K562 (cell line): ENCODE results near the gene CHAF1A. TPM values are rescaled to one million over a fixed set of nuclear protein-coding genes. Genes with fewer than 3 reads are reported as not detected.

Source experiments
- ATF4 ChIP-seq: fragments of 450-650 bp; formaldehyde crosslinking; IDR thresholded peaks from 2 replicates; pipeline ENCODE4 v1.4.0; 2022; ENCODE audit warnings: mild to moderate bottlenecking, moderate library complexity
- E2F1 ChIP-seq: sonication (generic); formaldehyde crosslinking; IDR thresholded peaks from 2 replicates; pipeline ENCODE4 v1.8.1; 2023; ENCODE audit warnings: mild to moderate bottlenecking, missing genetic modification reagents, moderate library complexity
- E2F6 ChIP-seq, 2 experiments: IDR thresholded peaks; 2 replicates each; pipeline ENCODE4 v1.6.1; 2011; ENCODE audit warnings: borderline replicate concordance in 1 of 2, control low read depth in 1 of 2, low read depth in 1 of 2, low read length in 1 of 2, mild to moderate bottlenecking in 1 of 2, mixed read lengths in 1 of 2, moderate library complexity in 1 of 2; ENCODE audit not compliant: insufficient read depth in 1 of 2, insufficient read length in 1 of 2, poor library complexity in 1 of 2, severe bottlenecking in 1 of 2; ENCODE audit errors: extremely low read depth in 1 of 2
- FOSL1 ChIP-seq: fragments of 200-800 bp; sonication (Bioruptor generic); conservative IDR thresholded peaks from 2 replicates; pipeline ENCODE4 v1.6.1; 2016; ENCODE audit warnings: missing genetic modification characterization, missing compliant biosample characterization
- GABPB1 ChIP-seq: sonication (generic); formaldehyde crosslinking; IDR thresholded peaks from 2 replicates; pipeline ENCODE4 v1.8.0; 2022; ENCODE audit warnings: mild to moderate bottlenecking, missing genetic modification reagents
- GATA2 ChIP-seq: sonication (generic); formaldehyde crosslinking; IDR thresholded peaks from 2 replicates; pipeline ENCODE4 v1.4.0; 2020; ENCODE audit warnings: mild to moderate bottlenecking, missing genetic modification reagents
- HDAC2 ChIP-seq: fragments of 450-650 bp; IDR thresholded peaks from 2 replicates; pipeline ENCODE4 v1.6.1; 2016; ENCODE audit warnings: mild to moderate bottlenecking
- HDGF ChIP-seq: fragments of 450-650 bp; IDR thresholded peaks from 2 replicates; pipeline ENCODE4 v1.6.1; 2016
- NKRF ChIP-seq: fragments of 450-650 bp; IDR thresholded peaks from 2 replicates; pipeline ENCODE4 v1.6.1; 2016; ENCODE audit warnings: borderline replicate concordance
- POLR2G ChIP-seq: fragments of 200-400 bp; formaldehyde crosslinking; IDR thresholded peaks from 2 replicates; pipeline ENCODE4 v1.6.1; 2017; ENCODE audit warnings: low read depth, mild to moderate bottlenecking, antibody characterized with exemption, low read length, moderate library complexity
- RCOR1 ChIP-seq, 2 experiments: IDR thresholded peaks; 2 replicates each; pipeline ENCODE4 v1.6.1; 2012; ENCODE audit warnings: low read depth in 2 of 2, low read length in 2 of 2, borderline replicate concordance in 1 of 2, improper control_type of control experiment in 1 of 2
- SMARCA5 ChIP-seq: fragments of 450-650 bp; IDR thresholded peaks from 2 replicates; pipeline ENCODE4 v1.6.1; 2016
- SREBF2 ChIP-seq: sonication (generic); formaldehyde crosslinking; IDR thresholded peaks from 2 replicates; pipeline ENCODE4 v1.4.0; 2020; ENCODE audit warnings: mild to moderate bottlenecking, missing genetic modification reagents
- ZBTB1 ChIP-seq: sonication (generic); formaldehyde crosslinking; IDR thresholded peaks from 2 replicates; pipeline ENCODE4 v1.8.1; 2023; ENCODE audit warnings: missing genetic modification reagents, low read depth, mild to moderate bottlenecking, borderline replicate concordance
- ZFP36 ChIP-seq: fragments of 150-350 bp; IDR thresholded peaks from 2 replicates; pipeline ENCODE4 v1.6.1; 2018; ENCODE audit warnings: low read length, low read depth; ENCODE audit not compliant: partially characterized antibody
- ZNF639 ChIP-seq, 2 experiments: fragments of 200-800 bp in 1 of 2; sonication (Bioruptor generic) in 1 of 2; sonication (generic) in 1 of 2; formaldehyde crosslinking in 1 of 2; IDR thresholded peaks in 1 of 2; conservative IDR thresholded peaks in 1 of 2; 2 replicates each; pipeline versions ENCODE4 v1.5.0 to v1.6.1; 2016 to 2020; ENCODE audit warnings: missing compliant biosample characterization in 1 of 2, missing genetic modification characterization in 1 of 2, missing genetic modification reagents in 1 of 2
- ZNF740 ChIP-seq, 3 experiments: fragments of 200-800 bp in 1 of 3; sonication (Bioruptor generic) in 1 of 3; sonication (generic) in 1 of 3; formaldehyde crosslinking in 1 of 3; IDR thresholded peaks; 2 replicates each; pipeline versions ENCODE4 v1.6.1 to v1.8.0; 2016 to 2022; ENCODE audit warnings: mild to moderate bottlenecking in 2 of 3, missing compliant biosample characterization in 2 of 3, missing genetic modification characterization in 2 of 3, missing genetic modification reagents in 1 of 3
- polyA plus RNA-seq, 8 experiments: library from polyadenylated mRNA; depleted of rRNA in 4 of 8; stranded (reverse) in 5 of 8; unstranded in 3 of 8; fragments of >200 nt; fragmentation: Nextera tagmentation in 2 of 8; fragmentation: Illumina TruSeq in 1 of 8; extraction: Ambion mirVana in 2 of 8; extraction: Trizol in 1 of 8; gene quantifications; 2 replicates each; pipeline versions ENCODE4 v1.2.1 to v1.2.3, GENCODE V29; 2011 to 2014; ENCODE audit warnings: inconsistent platforms in 1 of 8, missing spikeins in 1 of 8
- total RNA-seq, 7 experiments: library from RNA; depleted of rRNA in 6 of 7; stranded (reverse); fragments of >200 nt in 6 of 7; fragmentation: Illumina TruSeq in 2 of 7; extraction: Trizol in 2 of 7; gene quantifications; 2 replicates each; pipeline versions ENCODE4 v1.2.1 to v1.2.3, GENCODE V29; 2011 to 2021; ENCODE audit warnings: low replicate concordance in 1 of 7

CHAF1A gene
- total and polyA plus RNA-seq, 9 of the 15 experiments (the other 6 are each of a cell fraction or from before 2014, with no cell fraction given) = 1.6 to 86.9 (median 45.2) TPM

GRCh38 chr19:4376028-4376670 is 26.3 kb upstream of the CHAF1A start (continued):
- peak; percentile 97 for TF ChIP-seq ZFP36
- no peak for TF ChIP-seq E2F1
- 0 out of 4 replicates have a peak, but pooled peaks of 1 of the 2 experiments have one; percentile 22 for TF ChIP-seq RCOR1 (IDR thresholded peaks at IDR 0.05; ENCODE audit: borderline replicate concordance in 1 of 2, low read depth in 2 of 2, low read length in 2 of 2)
- peak; percentile 17; the same call in 1 of the 2 replicates for TF ChIP-seq HDAC2
- peak; percentile 87; the same call in 1 of the 2 replicates for TF ChIP-seq SMARCA5
- TF ChIP-seq FOSL1 (tag) = 0 out of 2 replicates have a peak, but pooled peaks have one; percentile 26
- peak; percentile 33; the same call in 1 of the 2 replicates for TF ChIP-seq ZBTB1 (CRISPR knock-in tag)
- no peak for TF ChIP-seq SREBF2 (CRISPR knock-in tag)
- TF ChIP-seq GABPB1 (CRISPR knock-in tag) = peak; percentile 15
- TF ChIP-seq E2F6 (IDR thresholded peaks at IDR 0.05; ENCODE audit: borderline replicate concordance in 1 of 2, extremely low read depth in 1 of 2, insufficient read depth in 1 of 2, insufficient read length in 1 of 2, low read depth in 1 of 2, low read length in 1 of 2, poor library complexity in 1 of 2, severe bottlenecking in 1 of 2) = peak in 1 of 2 experiments; percentile 58
- 0 out of 2 replicates have a peak, but pooled peaks have one; percentile 18 for TF ChIP-seq POLR2G
- TF ChIP-seq ATF4 (CRISPR knock-in tag) = peak; percentile 74
- peak; percentile 84 for TF ChIP-seq ZNF740 (CRISPR knock-in tag; IDR thresholded peaks at IDR 0.05)
- TF ChIP-seq ZNF740 (tag; IDR thresholded peaks at IDR 0.05) = no peak
- 0 out of 2 replicates have a peak, but pooled peaks have one; percentile 82 for TF ChIP-seq HDGF
- TF ChIP-seq NKRF = 0 out of 2 replicates have a peak, but pooled peaks have one; percentile 43
- 0 out of 2 replicates have a peak, but pooled peaks have one; percentile 1 for TF ChIP-seq GATA2 (CRISPR knock-in tag)
- TF ChIP-seq ZNF639 (CRISPR knock-in tag; conservative IDR thresholded peaks at IDR 0.05 in 1 of 2, IDR thresholded peaks at IDR 0.05 in 1 of 2) = peak in 1 of 2 experiments; percentile 73; a peak in 1 of 4 replicates
